Parathyroid adenoma (tissue), 2 donors: ENCODE data around the gene SLC39A9.
A peak's percentile ranks its signal among the peaks of the same experiment; 100 is the strongest.

Source experiments
- H2AFZ ChIP-seq: fragments of 300-600 bp; sonication (generic); one replicate; pipeline ENCODE4 v1.7.0; 2017; ENCODE audit warnings: antibody characterized with exemption, mild to moderate bottlenecking
- H3K27ac ChIP-seq: fragments of 300-600 bp; sonication (generic); one replicate; pipeline ENCODE4 v1.7.0; 2017
- H3K27me3 ChIP-seq: fragments of 300-600 bp; sonication (generic); one replicate; pipeline ENCODE4 v1.7.0; 2017; ENCODE audit warnings: low read length; ENCODE audit not compliant: control insufficient read depth, insufficient read depth
- H3K36me3 ChIP-seq: fragments of 300-600 bp; sonication (generic); one replicate; pipeline ENCODE4 v1.7.0; 2017; ENCODE audit warnings: low read length; ENCODE audit not compliant: control insufficient read depth, insufficient read depth
- H3K4me1 ChIP-seq: fragments of 300-600 bp; sonication (generic); one replicate; pipeline ENCODE4 v1.7.0; 2017; ENCODE audit warnings: control low read depth
- H3K4me2 ChIP-seq: fragments of 300-600 bp; sonication (generic); one replicate; pipeline ENCODE4 v1.7.0; 2017; ENCODE audit warnings: low read length
- H3K4me3 ChIP-seq: fragments of 300-600 bp; sonication (generic); one replicate; pipeline ENCODE4 v1.7.0; 2017; ENCODE audit warnings: low read depth, low read length
- H3K79me2 ChIP-seq: fragments of 300-600 bp; sonication (generic); one replicate; pipeline ENCODE4 v1.7.0; 2017; ENCODE audit warnings: control low read depth
- H3K9ac ChIP-seq: fragments of 300-600 bp; sonication (generic); one replicate; pipeline ENCODE4 v1.7.0; 2017; ENCODE audit warnings: mild to moderate bottlenecking
- H3K9me3 ChIP-seq: fragments of 300-600 bp; sonication (generic); one replicate; pipeline ENCODE4 v1.7.0; 2017; ENCODE audit warnings: low read length; ENCODE audit not compliant: control insufficient read depth
- TF ChIP-seq, protein P1 (sequence below): fragments of 300-600 bp; sonication (generic); IDR thresholded peaks from one replicate; pipeline ENCODE4 v1.7.0; 2017; ENCODE audit warnings: antibody characterized with exemption, mild to moderate bottlenecking
- donor health status: primary hyperparathyroidism.

SLC39A9 gene

DNA sequence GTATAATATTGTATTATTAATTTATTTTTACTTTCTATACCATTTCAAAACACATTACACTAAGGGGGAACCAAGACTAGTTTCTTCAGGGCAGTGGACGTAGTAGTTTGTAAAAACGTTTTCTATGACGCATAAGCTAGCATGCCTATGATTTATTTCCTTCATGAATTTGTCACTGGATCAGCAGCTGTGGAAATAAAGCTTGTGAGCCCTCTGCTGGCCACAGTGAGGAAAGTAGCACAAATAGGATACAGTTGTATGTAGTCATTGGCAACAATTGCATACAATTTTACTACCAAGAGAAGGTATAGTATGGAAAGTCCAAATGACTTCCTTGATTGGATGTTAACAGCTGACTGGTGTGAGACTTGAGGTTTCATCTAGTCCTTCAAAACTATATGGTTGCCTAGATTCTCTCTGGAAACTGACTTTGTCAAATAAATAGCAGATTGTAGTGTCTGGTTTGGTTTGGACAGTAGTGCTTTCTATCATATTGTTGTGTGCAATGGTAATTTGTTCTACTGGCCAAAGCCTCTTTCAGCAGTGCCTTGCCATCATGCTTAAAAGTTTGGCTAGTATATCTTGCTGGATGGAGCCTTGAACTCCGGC is 61.7 kb downstream of the SLC39A9 start:
- H3K9ac ChIP-seq = no peak overlapping the region
- H3K36me3 ChIP-seq = no peaks in the 10 kb centered on the region
- H3K4me2 ChIP-seq = no peak overlapping the region
- no peak overlapping the region for H3K27ac ChIP-seq
- no peaks in the 10 kb centered on the region for H3K79me2 ChIP-seq
- no peak overlapping the region for H3K4me3 ChIP-seq
- H2AFZ ChIP-seq = no peak overlapping the region
- TF ChIP-seq, protein P1, sequence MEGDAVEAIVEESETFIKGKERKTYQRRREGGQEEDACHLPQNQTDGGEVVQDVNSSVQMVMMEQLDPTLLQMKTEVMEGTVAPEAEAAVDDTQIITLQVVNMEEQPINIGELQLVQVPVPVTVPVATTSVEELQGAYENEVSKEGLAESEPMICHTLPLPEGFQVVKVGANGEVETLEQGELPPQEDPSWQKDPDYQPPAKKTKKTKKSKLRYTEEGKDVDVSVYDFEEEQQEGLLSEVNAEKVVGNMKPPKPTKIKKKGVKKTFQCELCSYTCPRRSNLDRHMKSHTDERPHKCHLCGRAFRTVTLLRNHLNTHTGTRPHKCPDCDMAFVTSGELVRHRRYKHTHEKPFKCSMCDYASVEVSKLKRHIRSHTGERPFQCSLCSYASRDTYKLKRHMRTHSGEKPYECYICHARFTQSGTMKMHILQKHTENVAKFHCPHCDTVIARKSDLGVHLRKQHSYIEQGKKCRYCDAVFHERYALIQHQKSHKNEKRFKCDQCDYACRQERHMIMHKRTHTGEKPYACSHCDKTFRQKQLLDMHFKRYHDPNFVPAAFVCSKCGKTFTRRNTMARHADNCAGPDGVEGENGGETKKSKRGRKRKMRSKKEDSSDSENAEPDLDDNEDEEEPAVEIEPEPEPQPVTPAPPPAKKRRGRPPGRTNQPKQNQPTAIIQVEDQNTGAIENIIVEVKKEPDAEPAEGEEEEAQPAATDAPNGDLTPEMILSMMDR = peak; percentile 74
- no peaks in the 10 kb centered on the region for H3K9me3 ChIP-seq
- H3K4me1 ChIP-seq = no peaks in the 10 kb centered on the region
- no peaks in the 10 kb centered on the region for H3K27me3 ChIP-seq

DNA sequence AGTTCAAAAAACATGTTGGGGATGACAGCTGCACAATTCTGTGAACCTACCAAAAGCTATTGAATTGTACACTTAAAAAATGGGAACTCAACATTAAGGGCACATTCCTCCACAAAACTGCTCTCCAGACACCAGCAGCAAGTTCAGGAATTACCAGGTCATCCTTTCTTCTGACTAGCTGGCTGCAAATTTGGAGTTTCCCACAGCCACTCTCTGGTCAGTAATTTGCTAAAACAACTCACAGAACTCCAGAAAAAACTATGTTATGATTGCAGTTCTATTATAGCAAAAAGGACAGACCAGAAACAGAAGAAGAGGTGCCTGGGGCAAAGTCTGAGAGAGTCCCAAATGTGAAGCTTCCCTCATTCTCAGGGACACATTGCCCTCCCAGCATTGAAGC is 65.9 kb downstream of the SLC39A9 start:
- Histone ChIP-seq H3K27ac (no peak overlapping the region), H3K27me3 (no peaks in the 10 kb centered on the region), H3K4me2 (no peak overlapping the region), H3K4me3 (no peak overlapping the region), H3K9me3 (no peaks in the 10 kb centered on the region), H3K4me1 (no peaks in the 10 kb centered on the region), H3K79me2 (no peaks in the 10 kb centered on the region), H3K36me3 (no peaks in the 10 kb centered on the region), H2AFZ (no peak overlapping the region), H3K9ac (no peak overlapping the region)
- TF ChIP-seq, protein P1 = no peak

DNA sequence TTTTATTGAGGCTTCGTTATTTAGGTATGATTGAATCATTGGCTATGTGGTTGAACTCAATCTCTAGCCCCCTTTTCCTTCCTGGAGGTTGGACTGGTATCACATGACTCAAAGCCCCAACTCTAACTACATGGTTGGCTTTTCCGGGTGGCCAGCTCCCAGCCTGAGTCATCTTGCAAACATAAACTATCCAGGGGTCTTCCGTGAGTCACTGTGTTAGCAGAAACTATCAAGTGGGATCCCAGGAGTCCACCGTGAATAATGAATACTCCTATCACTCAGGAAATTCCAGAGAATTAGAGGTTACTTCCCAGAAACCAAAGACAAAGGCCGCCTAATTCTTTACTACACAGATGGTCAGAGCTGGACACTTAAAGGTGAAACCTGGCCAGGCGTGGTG is 66.3 kb downstream of the SLC39A9 start:
- Histone ChIP-seq H3K4me1 (no peaks in the 10 kb centered on the region), H2AFZ (no peak overlapping the region), H3K4me2 (no peak overlapping the region), H3K4me3 (no peak overlapping the region), H3K27me3 (no peaks in the 10 kb centered on the region), H3K79me2 (no peaks in the 10 kb centered on the region), H3K27ac (no peak overlapping the region), H3K9ac (no peak overlapping the region), H3K9me3 (no peaks in the 10 kb centered on the region), H3K36me3 (no peaks in the 10 kb centered on the region)
- TF ChIP-seq, protein P1 = no peak

DNA sequence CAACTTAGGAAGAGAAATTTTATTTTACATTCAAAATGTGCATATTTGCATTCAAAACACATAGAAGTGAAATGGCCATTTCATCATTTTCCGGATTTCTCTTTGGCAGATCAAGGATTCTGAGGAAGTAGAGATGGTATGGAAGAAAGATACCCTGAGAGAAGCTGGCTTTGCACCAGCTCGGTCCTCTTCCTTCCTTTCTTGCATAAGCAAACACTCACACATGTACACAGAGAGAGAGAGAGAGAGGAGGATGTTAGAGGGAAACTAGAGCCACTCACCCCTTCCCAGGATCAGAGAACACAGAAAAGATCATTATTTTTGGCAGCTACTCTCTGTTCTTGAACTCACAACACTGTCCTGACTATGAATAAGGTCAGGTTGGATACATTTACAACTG is 70.5 kb downstream of the SLC39A9 start:
- Histone ChIP-seq H3K27me3 (no peaks in the 10 kb centered on the region), H3K27ac (no peak overlapping the region), H3K4me3 (no peak overlapping the region), H3K9me3 (no peaks in the 10 kb centered on the region), H3K9ac (no peak overlapping the region), H3K79me2 (no peaks in the 10 kb centered on the region), H2AFZ (no peak overlapping the region), H3K4me1 (no peaks in the 10 kb centered on the region), H3K36me3 (no peaks in the 10 kb centered on the region), H3K4me2 (no peak overlapping the region)
- TF ChIP-seq, protein P1 = no peak

GRCh38 chr14:69471436-69471835 is 72.9 kb downstream of the SLC39A9 start:
- Histone ChIP-seq H3K4me2 (no peak overlapping the region), H3K79me2 (no peaks in the 10 kb centered on the region), H3K4me1 (no peaks in the 10 kb centered on the region), H3K9ac (no peak overlapping the region), H3K9me3 (no peaks in the 10 kb centered on the region), H3K36me3 (no peaks in the 10 kb centered on the region), H3K27ac (no peak overlapping the region), H2AFZ (no peak overlapping the region), H3K4me3 (no peak overlapping the region), H3K27me3 (no peaks in the 10 kb centered on the region)
- TF ChIP-seq, protein P1 = no peak
